Stimulated activated CD4-positive, alpha-beta T cell treated with anti-CD3 and anti-CD28 coated beads, TNF-alpha, amount 100 ng/mL, for 24 hours (primary cell): ENCODE data around the gene PTPRN2.
"Not testable (repeated sequence)": the region's sequence is repeated elsewhere in the genome, so short reads cannot be mapped to it uniquely, and the experiment has no call there.

ENCODE experiments used
- DNase-seq, 3 experiments: peaks; one replicate each; pipeline ENCODE4 v3.0.0-alpha.2; 2020; ENCODE audit warnings: low read depth in 3 of 3

The PTPRN2 gene

GRCh38 chr7:158175779-158176178 is 411.8 kb downstream of the PTPRN2 start:
- DNase-seq: no peak

DNA sequence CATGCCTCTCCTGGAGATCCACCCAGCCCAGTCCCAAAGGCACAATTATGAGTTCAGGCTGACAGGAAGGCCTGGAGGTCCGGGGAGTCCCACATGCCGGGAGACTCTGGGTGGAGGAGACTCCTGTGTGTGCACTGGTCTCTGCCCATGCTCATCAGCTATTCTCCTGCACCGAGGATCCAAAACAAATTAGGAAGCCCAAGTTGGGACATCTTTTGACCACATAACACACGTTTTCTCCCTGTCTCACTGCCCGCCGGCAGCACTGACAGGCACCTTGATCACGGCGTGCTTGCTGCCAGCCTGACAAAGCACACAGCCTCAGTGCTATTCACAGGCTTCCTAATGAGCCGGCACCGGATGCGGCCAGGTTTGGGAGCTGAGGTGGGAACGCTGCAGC is 412.7 kb downstream of the PTPRN2 start:
- no peak for DNase-seq

DNA sequence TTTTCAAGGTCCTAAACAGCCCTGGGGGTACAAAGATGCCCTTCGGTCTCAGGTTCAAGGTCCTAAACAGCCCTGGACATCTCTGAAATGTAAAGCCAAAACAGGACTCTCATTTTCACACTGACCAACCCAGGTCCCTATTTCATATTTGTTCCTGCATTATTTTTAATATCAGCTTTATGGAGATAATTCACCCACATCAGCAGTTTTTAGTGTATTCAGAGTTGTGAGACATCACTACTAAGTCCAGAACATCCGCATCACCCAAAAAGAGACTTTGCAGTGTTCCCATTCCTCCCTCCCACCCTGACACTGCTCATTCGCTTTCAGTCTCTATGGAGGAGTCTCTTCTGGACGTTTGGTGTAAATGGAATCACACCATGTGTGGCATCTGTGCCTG is 420.2 kb downstream of the PTPRN2 start:
- no peak for DNase-seq

DNA sequence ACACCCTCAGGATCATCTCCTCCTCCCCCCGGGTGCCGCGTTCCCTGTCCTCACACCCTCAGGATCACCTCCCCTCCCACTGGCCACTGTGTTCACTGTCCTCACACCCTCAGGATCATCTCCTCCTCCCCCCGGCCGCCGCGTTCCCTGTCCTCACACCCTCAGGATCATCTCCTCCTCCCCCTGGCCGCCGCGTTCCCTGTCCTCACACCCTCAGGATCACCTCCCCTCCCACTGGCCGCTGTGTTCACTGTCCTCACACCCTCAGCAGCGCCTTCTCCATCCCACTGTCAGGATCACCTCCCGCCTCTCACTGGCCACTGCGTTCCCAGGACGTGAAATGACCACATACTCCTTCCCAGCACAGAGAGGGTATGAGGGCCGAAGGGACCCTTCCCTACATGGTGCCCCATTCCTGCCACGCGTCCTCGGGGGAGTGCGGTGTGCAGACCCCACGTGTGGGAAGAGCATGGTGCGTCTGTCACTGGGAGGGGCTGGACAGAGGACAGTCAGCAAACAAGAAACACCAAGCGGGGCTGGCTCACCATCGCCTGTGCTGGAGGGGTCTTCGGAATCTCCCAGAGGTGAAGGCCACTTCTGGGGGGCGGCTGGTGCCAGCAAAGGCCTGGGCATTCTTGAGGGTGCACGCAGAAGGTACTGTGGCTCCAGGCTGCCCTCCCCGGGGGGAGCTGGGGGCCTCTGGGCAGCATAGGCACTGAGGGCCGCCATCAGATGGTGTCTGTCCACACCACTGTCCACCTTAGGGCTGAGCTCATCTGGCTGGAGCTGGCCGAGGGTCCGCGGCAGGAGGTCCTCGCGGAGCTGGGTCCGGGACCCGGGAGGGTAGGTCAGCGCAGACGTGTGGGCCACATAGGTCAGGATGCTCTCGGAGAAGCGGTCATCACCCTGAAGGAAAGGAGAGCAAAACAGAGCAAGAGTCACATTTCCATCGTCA is 421.0 kb downstream of the PTPRN2 start:
- no peak for DNase-seq

DNA sequence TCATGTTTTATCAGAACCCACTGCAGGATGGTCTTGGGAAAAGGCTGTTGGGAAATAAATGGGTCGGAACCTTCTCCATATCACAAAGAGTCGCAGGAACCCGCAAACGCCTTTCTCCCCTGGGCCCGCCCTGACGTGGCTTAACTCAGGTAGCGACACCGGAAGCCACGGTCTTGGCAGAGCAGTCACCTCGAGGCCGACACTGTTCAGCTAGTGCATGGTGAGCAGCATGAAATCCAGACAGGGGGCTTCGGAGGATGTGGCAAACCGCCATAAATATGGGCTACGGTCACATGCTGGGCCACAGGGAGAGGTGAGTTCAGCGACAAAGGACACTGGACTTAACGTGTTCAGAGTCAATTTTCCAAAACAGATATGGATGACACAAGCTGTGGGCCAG is 421.9 kb downstream of the PTPRN2 start:
- no peak for DNase-seq

- no peak for DNase-seq
Observed at GRCh38 chr7:158164101-158165095, 423.2 kb downstream of the PTPRN2 start.

- no peak for DNase-seq
Observed at GRCh38 chr7:158161194-158161593, 426.4 kb downstream of the PTPRN2 start.

- DNase-seq: no peak
Observed at GRCh38 chr7:158160199-158160598, 427.4 kb downstream of the PTPRN2 start.

GRCh38 chr7:158157460-158157859 is 430.2 kb downstream of the PTPRN2 start:
- no peak for DNase-seq

DNA sequence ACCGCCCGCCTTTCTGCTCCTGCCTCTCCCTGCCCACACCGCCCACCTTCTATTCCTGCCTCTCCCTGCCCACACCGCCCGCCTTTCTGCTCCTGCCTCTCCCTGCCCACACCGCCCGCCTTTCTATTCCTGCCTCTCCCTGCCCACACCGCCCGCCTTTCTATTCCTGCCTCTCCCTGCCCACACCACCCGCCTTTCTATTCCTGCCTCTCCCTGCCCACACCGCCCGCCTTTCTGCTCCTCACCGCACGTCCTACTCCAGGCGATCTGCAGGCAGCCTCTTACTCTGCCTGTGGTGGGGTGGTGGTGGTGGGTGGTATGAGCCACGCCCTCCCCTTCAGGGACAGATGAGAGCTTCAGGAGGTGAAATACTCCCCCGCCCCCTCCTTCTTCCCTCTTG is 436.4 kb downstream of the PTPRN2 start:
- DNase-seq: not testable (repeated sequence)

GRCh38 chr7:158150234-158150633 is 437.4 kb downstream of the PTPRN2 start:
- no peak for DNase-seq

DNA sequence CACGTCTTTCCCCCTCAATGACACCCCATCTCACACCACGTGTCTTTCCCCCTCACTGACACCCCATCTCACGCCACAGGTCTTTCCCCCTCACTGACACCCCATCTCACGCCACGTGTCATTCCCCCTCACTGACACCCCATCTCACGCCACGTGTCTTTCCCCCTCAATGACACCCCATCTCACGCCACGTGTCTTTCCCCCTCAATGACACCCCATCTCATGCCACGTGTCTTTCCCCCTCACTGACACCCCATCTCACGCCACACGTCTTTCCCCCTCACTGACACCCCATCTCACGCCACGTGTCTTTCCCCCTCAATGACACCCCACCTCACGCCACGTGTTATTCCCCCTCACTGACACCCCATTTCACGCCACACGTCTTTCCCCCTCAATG is 440.2 kb downstream of the PTPRN2 start:
- not testable (repeated sequence) for DNase-seq

GRCh38 chr7:158145370-158145769 is 442.3 kb downstream of the PTPRN2 start:
- DNase-seq: no peak

DNA sequence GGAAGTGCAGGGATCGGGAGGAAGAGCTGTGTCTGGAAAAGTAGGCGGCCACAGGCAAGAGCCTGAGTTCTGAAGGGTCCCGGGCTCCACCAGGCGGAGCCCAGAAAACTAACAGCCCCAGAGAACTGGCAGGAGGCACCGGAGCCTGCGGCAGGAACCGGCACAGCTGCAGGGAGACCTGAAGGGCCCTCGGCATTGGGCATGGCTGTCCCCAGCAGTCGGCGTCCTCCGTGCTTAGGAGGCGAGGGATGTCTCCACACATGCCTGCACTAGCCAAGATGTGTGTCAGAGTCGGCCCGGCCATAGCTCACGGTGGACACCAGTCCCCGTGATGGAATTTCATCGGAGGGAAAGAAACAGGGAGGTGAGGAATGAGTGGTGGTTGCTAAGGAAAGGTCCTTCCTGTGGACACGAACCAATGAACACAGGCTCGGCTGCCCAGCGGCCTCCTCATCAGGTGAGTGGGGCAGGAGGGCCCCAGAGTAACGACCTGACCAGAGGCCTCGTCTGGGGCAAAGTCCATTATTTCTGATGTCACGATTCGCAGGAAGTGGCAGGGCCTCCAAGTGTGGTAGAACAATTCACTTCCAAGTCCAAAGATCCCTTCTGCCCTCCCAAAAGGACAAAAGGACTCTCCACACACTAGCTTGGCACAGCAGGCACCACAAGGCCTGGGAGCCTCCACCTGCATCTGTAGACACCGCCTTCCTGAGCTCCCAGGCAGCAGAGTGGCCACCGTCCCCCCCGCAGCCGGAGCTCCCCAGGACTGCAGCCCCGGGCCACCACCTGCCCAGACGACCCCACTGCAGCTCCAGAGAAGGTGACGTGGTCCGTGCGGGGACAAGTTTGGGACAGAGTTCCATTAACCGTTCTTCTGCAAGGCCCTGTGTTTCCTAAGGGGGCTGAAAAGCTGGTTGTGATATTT is 444.2 kb downstream of the PTPRN2 start:
- no peak for DNase-seq

DNA sequence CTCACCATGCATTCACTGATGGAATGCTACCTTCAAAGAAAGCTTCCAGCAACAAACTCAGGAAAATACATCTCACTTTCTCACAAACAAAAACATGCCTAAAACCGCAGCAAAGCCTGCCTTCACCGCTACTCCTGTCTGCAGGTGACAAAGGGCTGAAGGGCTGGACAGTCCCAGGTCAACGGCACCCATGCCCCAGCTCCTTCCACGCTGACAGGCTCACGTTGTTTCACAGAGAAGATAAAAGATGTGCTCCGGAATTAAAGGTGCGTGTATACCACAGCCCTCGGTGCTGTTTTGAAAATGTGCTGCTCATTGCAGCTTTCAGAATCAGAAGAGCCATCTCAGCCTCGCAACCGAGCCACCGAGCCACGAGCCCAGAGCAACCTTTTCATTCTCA is 445.0 kb downstream of the PTPRN2 start:
- DNase-seq: no peak

GRCh38 chr7:158141806-158142518 is 445.7 kb downstream of the PTPRN2 start:
- no peak for DNase-seq

- DNase-seq: no peak
Observed at GRCh38 chr7:158141221-158141582, 446.4 kb downstream of the PTPRN2 start.

GRCh38 chr7:158140538-158141220 is 446.9 kb downstream of the PTPRN2 start:
- DNase-seq: no peak

DNA sequence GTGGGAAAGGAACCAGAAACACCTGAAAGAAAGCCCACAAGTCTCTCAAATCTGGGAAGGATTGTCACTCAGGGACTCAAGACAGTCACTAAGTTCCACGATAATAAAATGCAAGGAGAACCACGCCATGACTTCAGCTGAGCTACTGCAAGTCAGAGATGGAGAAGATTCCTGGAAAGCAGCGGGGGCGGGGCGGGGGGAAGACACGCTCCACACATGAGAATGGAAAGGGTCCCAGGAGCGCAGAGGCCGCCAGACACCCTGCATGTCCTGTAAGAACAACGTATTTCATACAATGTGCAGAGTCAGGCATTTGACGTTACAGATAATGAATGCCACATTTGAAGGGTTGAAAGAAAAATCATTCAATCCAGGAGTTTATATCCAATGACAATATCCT is 448.1 kb downstream of the PTPRN2 start:
- no peak for DNase-seq

GRCh38 chr7:158138329-158138597 is 449.4 kb downstream of the PTPRN2 start:
- no peak for DNase-seq
